G401 (cell line): ENCODE results near the gene PPARGC1A. TPM values are rescaled to one million over a fixed set of nuclear protein-coding genes. Genes with fewer than 3 reads are reported as not detected.

Experiments used
- DNase-seq: peaks from one replicate; pipeline ENCODE4 v3.0.0-alpha.2; 2015; ENCODE audit warnings: low spot score
- in situ Hi-C: cut with HindIII; loops from 2 replicates; pipeline ENCODE4 v1.10.0; 2016; ENCODE audit warnings: low sequenced_read_pairs, mixed read lengths
- total RNA-seq: library from RNA; depleted of rRNA; stranded (reverse); fragments of >200 nt; shearing (Covaris generic); gene quantifications from 2 replicates; pipeline ENCODE4 v1.2.3, GENCODE V29; 2014

PPARGC1A gene
- total RNA-seq, 1 experiment from 2014 or later: not detected

GRCh38 chr4:23805450-23805851, 84.4 kb downstream of the PPARGC1A start:
- DNase-seq: no peak
- in situ Hi-C loops: no loop called here

DNA sequence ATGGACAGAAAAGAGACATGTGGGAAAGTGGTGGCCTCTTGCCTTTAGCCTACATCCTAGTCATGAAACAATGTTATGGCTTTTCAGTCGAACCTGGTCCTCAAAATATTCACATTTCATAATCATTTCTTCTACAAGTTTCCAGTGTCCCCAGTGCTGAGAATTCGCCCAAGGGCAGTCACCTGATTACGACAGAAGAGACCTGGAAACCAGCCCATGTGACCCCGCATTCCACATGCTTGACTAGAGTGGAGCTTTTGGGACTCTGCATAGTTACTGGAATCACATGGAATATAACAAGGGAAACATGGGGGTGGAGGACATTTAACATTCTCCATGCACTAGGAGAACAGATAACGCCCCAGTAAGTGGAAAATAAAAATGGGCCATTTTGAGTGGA, 100.1 kb downstream of the PPARGC1A start:
- in situ Hi-C loops: no loop called here
- DNase-seq: no peak

DNA sequence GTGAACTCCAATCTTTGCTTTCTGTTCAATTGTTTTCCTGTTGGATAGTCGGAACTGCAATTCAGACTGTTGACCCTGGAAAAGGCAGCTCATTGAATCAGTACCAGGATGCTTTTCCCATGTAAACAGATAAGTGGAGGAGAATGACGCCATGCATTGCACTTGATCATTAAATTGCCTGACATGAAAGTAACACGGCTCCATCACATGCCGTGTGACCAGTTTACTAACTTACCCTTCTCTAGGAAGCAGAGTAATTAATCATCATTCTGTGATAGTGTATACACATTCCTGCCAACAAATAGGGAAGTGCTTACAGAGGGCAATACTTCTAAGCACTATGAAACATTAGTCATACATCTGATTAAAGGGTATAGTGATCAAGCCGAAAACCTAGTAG, 101.4 kb downstream of the PPARGC1A start:
- in situ Hi-C loops: no loop called here
- DNase-seq: no peak

GRCh38 chr4:23788027-23788426, 101.8 kb downstream of the PPARGC1A start:
- no peak for DNase-seq
- in situ Hi-C loops: no loop called here

- in situ Hi-C loops: no loop called here
- DNase-seq: no peak
Measured at GRCh38 chr4:23782778-23783437, 106.9 kb downstream of the PPARGC1A start.

DNA sequence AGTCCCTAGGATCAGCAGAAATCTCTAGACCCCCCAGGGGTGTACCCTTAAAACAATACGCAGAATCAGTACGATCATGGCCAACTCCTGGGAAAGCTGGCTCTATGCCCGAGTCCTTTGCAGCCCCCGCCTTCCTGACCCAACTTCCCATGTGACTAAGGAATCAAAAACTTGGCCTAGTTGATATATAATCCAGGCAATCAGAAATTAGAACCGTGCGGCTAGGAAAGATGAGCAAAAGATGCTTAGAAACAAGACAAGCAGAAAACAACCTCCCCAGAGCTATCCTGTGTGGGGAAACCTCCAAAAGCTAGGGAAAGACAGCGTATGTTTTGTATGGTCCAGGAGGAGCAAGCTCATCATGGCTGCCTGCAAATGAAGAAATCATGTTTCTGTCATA, 110.0 kb downstream of the PPARGC1A start:
- no peak for DNase-seq
- in situ Hi-C loops: no loop called here

DNA sequence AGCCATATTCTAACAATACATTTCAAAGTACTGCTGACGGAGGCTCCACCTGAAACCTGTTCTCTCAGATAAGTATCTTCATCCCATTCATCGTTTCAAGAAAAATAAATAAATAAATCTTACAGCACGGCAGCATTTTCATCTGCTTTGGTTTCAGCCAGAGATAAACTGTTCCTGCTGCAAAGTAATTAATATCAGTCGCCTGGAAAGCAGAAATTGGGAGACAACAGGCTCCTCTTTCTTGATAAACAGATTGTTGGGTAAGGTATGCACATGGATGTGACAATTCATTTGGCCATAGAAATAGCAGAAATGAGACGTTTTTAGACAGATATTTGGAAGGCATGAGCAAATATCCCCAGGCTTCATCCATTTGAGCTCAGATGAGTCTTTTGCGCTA, 110.4 kb downstream of the PPARGC1A start:
- in situ Hi-C loops: no loop called here
- no peak for DNase-seq

DNA sequence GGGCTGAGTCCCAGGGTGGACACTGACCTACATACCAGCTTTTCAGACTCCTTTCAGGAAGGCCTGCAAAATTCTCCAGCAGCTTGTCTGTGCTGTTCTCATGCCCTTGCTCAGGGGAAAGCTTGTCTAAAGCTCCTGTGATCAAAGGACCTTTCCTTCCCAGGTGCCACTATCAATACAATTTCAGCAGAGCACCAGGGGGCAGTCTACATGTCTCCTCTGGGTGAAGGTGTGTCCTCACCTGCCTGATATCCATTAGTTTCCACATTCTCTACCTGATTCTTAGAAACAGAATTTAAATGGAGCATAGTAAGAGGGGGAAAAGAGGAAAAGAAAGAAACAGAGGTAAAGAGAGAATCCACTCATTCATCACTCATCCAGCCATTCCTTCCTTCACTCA, 114.2 kb downstream of the PPARGC1A start:
- peak; percentile 41 for DNase-seq
- in situ Hi-C loops: no loop called here

GRCh38 chr4:23774909-23775308, 114.9 kb downstream of the PPARGC1A start:
- DNase-seq: no peak
- in situ Hi-C loops: no loop called here

GRCh38 chr4:23773884-23774636, 115.8 kb downstream of the PPARGC1A start:
- no peak for DNase-seq

DNA sequence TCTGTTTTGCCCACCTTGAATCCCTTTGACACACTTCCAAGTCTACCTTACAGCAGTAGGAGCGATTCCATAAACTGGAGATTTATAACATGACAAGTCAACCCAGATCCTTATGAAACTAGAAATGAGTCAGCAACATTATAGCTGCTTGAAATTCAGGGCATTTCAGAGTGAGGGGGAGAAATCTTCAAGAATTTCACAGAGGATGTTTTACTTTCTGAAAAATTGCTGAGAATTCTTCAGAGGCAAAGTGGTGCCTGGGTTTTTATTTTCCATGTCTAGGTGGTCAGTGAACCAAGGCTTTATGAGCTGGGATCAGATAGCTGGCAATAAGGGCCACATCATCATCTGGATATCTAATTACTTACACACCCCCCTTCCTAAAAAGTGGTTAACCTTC, 119.8 kb downstream of the PPARGC1A start:
- no peak for DNase-seq
- in situ Hi-C loops: no loop called here

More at GRCh38 chr4:23773884-23774636, 115.8 kb downstream of the PPARGC1A start:
- in situ Hi-C loops: no loop called here

GRCh38 chr4:23769406-23769805, 120.4 kb downstream of the PPARGC1A start:
- in situ Hi-C loops: no loop called here

GRCh38 chr4:23768541-23768940, 121.3 kb downstream of the PPARGC1A start:
- in situ Hi-C loops: no loop called here
- no peak for DNase-seq

More at GRCh38 chr4:23769406-23769805, 120.4 kb downstream of the PPARGC1A start:
- no peak for DNase-seq

GRCh38 chr4:23766344-23766743, 123.5 kb downstream of the PPARGC1A start:
- in situ Hi-C loops: no loop called here
- DNase-seq: no peak

- no peak for DNase-seq
- in situ Hi-C loops: no loop called here
Measured at GRCh38 chr4:23763559-23763958, 126.3 kb downstream of the PPARGC1A start.

GRCh38 chr4:23762551-23762950, 127.3 kb downstream of the PPARGC1A start:
- in situ Hi-C loops: no loop called here
- DNase-seq: no peak

DNA sequence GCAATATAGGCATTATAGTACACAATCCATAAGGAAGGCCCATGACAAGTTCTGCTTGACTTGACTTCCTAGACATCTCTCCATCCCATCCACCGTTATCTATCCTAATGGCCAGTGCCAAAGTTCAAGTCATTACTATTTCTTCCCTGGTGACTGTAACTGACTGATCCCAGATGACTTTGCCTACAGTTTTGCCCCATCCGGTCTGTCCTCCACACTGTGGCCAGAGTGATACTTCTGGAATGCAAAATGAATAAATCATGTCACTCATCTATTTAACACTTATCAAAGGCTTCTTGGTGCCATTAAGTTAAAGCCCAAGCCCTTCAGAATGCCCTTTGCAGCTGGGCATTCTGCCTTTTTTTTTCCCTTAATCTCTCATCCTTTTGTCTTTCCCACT, 130.8 kb downstream of the PPARGC1A start:
- in situ Hi-C loops: no loop called here
- no peak for DNase-seq

- in situ Hi-C loops: no loop called here
Measured at GRCh38 chr4:23754688-23755087, 135.2 kb downstream of the PPARGC1A start.

GRCh38 chr4:23750125-23750524, 139.7 kb downstream of the PPARGC1A start:
- in situ Hi-C loops: no loop called here

More at GRCh38 chr4:23754688-23755087, 135.2 kb downstream of the PPARGC1A start:
- no peak for DNase-seq

GRCh38 chr4:23747281-23747735, 142.5 kb downstream of the PPARGC1A start:
- in situ Hi-C loops: no loop called here

More at GRCh38 chr4:23750125-23750524, 139.7 kb downstream of the PPARGC1A start:
- DNase-seq: no peak

GRCh38 chr4:23746672-23747071, 143.2 kb downstream of the PPARGC1A start:
- in situ Hi-C loops: no loop called here
- DNase-seq: no peak

More at GRCh38 chr4:23747281-23747735, 142.5 kb downstream of the PPARGC1A start:
- peak; percentile 3 for DNase-seq
